ENCODE data around the gene CEP72.

CEP72 gene

DNA sequence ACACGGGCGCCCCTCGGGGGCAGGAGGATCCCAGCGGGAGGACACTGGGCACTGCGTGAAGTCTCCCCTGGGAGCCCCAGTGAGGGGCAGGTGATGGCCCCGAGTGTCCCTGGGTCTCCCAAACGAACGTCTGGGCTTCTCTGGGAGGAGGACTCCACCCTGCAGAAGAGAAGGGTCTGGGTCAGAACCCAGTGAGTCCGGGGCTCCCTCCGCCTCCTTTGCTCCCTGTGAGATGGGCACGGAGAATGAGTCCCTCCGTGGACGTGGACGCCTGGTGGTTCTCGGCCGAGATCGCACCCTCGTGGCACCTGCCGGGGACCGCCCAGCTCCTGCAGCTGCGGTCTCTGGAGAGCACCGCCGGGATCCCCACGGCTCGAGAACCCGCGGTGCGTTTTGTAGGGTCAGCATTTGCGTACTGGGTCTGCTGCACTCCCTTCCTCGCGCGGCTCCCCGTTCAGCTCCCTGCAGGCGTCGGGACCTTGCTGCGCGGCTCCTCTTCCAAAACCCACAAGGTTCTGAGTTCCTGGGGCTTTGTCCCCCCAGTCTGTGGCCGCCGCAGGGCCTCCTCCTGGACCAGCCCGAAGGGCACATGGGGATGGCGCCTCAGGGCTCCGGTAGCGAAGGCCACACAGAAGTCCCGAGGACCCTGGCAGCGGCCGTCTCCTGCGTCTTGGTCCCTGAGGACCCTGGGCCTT lies 10.2 kb upstream of the CEP72 start:
- no peaks in the 10 kb centered on the region for H3K9me2 ChIP-seq (ENCODE audit: low read depth, low read length)
- no peaks in the 10 kb centered on the region for H3F3A ChIP-seq (ENCODE audit: insufficient read depth, low read length)
- TF ChIP-seq, protein P1, sequence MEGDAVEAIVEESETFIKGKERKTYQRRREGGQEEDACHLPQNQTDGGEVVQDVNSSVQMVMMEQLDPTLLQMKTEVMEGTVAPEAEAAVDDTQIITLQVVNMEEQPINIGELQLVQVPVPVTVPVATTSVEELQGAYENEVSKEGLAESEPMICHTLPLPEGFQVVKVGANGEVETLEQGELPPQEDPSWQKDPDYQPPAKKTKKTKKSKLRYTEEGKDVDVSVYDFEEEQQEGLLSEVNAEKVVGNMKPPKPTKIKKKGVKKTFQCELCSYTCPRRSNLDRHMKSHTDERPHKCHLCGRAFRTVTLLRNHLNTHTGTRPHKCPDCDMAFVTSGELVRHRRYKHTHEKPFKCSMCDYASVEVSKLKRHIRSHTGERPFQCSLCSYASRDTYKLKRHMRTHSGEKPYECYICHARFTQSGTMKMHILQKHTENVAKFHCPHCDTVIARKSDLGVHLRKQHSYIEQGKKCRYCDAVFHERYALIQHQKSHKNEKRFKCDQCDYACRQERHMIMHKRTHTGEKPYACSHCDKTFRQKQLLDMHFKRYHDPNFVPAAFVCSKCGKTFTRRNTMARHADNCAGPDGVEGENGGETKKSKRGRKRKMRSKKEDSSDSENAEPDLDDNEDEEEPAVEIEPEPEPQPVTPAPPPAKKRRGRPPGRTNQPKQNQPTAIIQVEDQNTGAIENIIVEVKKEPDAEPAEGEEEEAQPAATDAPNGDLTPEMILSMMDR (IDR thresholded peaks at IDR 0.05; ENCODE audit: low read length): no peak
- TF ChIP-seq EZH2 (IDR thresholded peaks at IDR 0.05; ENCODE audit: borderline replicate concordance, low read length): no peak
- H3K9ac ChIP-seq (ENCODE audit: low read length): no peak overlapping the region
- no peaks in the 10 kb centered on the region for H3K79me2 ChIP-seq (ENCODE audit: insufficient read depth, low read length)
- peaks cover 13% of the 10 kb centered on the region for H3K27me3 ChIP-seq (ENCODE audit: insufficient read depth, low read length)
- H3K4me2 ChIP-seq (ENCODE audit: low read length): no peak overlapping the region
- no peaks in the 10 kb centered on the region for H3K36me3 ChIP-seq (ENCODE audit: insufficient read depth, low read length)
- H3K4me1 ChIP-seq (ENCODE audit: insufficient read depth, low read length, severe bottlenecking): peaks cover under 1% of the 10 kb centered on the region
- H2AFZ ChIP-seq (ENCODE audit: low read length): no peak overlapping the region
- no peak overlapping the region for H3K4me3 ChIP-seq (ENCODE audit: low read depth, low read length, poor library complexity, severe bottlenecking)
- H4K20me1 ChIP-seq (ENCODE audit: insufficient read depth, low read length): no peaks in the 10 kb centered on the region
- H3K27ac ChIP-seq (ENCODE audit: low read depth, low read length, poor library complexity, severe bottlenecking): no peak overlapping the region
- H3K9me3 ChIP-seq (ENCODE audit: low read length): no peaks in the 10 kb centered on the region

DNA sequence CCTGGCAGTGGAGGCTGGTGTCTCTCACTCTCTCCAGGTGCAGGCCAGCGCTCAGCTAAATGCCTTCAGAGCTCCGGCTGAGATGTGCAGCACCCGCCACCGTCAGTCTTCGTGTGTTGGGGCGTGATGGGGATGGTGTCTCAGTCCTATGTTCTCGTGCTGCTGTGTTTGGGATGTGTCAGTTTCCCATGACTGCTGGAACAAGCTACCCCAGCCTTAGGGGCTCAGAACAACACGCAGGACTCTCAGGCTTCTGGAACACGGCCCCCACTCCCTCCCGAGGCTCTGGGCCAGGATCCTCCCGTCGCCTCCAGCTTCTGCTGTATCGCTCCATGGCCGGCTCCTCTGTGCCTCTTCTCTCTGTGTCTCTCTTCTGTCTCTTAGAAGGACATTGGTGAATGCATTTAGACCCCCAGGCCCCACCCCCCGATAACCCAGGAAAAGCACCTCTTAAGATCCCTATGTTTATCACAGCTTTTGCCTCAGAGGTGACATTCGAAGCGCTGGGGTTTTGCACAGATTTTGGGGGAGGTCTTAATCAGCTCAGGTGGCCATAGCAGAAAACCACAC lies 9.6 kb upstream of the CEP72 start:
- Histone ChIP-seq H4K20me1 (ENCODE audit: insufficient read depth, low read length) (no peaks in the 10 kb centered on the region), H3K4me2 (ENCODE audit: low read length) (no peak overlapping the region), H3F3A (ENCODE audit: insufficient read depth, low read length) (no peaks in the 10 kb centered on the region), H3K9me3 (ENCODE audit: low read length) (no peaks in the 10 kb centered on the region), H3K79me2 (ENCODE audit: insufficient read depth, low read length) (no peaks in the 10 kb centered on the region), H3K4me3 (ENCODE audit: low read depth, low read length, poor library complexity, severe bottlenecking) (no peak overlapping the region), H3K9ac (ENCODE audit: low read length) (no peak overlapping the region), H3K27ac (ENCODE audit: low read depth, low read length, poor library complexity, severe bottlenecking) (no peak overlapping the region), H3K9me2 (ENCODE audit: low read depth, low read length) (no peaks in the 10 kb centered on the region), H2AFZ (ENCODE audit: low read length) (no peak overlapping the region), H3K27me3 (ENCODE audit: insufficient read depth, low read length) (peaks cover 13% of the 10 kb centered on the region), H3K36me3 (ENCODE audit: insufficient read depth, low read length) (no peaks in the 10 kb centered on the region), H3K4me1 (ENCODE audit: insufficient read depth, low read length, severe bottlenecking) (peaks cover 6% of the 10 kb centered on the region)
- TF ChIP-seq, protein P1 (IDR thresholded peaks at IDR 0.05; ENCODE audit: low read length): no peak

DNA sequence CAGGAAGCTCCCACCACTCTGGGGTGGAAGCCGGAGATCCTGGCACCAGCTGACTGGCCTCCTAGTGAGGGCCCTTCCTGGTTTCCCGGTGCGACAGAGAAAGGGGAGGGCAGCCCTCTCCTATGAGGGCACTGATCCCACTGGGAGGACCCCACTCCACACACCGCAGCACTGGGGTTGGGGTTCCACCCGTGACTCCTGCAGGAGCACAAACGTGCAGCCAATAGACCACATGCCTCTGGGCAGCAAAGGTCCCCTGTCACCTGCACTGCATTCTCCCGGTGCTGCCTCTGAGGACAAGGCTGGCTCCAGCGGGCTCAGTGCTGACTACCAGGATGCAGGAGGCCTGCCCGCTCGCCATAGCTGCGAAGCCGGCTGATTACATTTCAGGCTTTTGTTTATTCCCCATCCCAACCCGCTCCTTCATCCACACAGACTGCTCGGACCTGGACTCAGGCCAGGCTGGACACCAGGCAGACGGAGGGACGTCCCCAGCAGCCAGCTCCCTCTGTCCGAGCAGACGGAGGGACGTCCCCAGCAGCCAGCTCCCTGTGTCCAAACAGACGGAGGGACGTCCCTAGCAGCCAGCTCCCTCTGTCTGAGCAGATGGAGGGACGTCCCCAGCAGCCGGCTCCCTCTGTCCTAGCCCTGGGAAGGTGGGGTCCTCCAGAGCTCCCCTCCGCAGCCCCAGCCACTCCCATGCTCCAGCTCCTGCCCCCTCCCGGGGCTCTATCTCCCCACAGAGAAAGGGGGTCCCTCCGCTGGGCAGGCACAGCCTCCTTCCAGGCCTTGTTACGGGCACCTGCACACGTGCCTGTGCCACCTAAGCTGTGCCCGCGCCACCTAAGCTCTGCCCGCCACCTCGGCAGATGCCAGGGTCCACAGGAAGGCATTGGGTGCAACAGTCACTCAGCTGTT lies 8.8 kb upstream of the CEP72 start:
- H3K27me3 ChIP-seq (ENCODE audit: insufficient read depth, low read length): peaks cover 6% of the 10 kb centered on the region
- H3K4me1 ChIP-seq (ENCODE audit: insufficient read depth, low read length, severe bottlenecking): peaks cover 9% of the 10 kb centered on the region
- H3K4me3 ChIP-seq (ENCODE audit: low read depth, low read length, poor library complexity, severe bottlenecking): no peak overlapping the region
- no peaks in the 10 kb centered on the region for H3F3A ChIP-seq (ENCODE audit: insufficient read depth, low read length)
- no peaks in the 10 kb centered on the region for H3K9me2 ChIP-seq (ENCODE audit: low read depth, low read length)
- H3K36me3 ChIP-seq (ENCODE audit: insufficient read depth, low read length): no peaks in the 10 kb centered on the region
- no peaks in the 10 kb centered on the region for H4K20me1 ChIP-seq (ENCODE audit: insufficient read depth, low read length)
- H3K9me3 ChIP-seq (ENCODE audit: low read length): no peaks in the 10 kb centered on the region
- H2AFZ ChIP-seq (ENCODE audit: low read length): no peak overlapping the region
- H3K27ac ChIP-seq (ENCODE audit: low read depth, low read length, poor library complexity, severe bottlenecking): no peak overlapping the region
- no peaks in the 10 kb centered on the region for H3K79me2 ChIP-seq (ENCODE audit: insufficient read depth, low read length)
- H3K4me2 ChIP-seq (ENCODE audit: low read length): no peak overlapping the region
- TF ChIP-seq EZH2 (IDR thresholded peaks at IDR 0.05; ENCODE audit: borderline replicate concordance, low read length): no peak
- TF ChIP-seq, protein P1 (IDR thresholded peaks at IDR 0.05; ENCODE audit: low read length): no peak
- no peak overlapping the region for H3K9ac ChIP-seq (ENCODE audit: low read length)
